Hepatocyte (in vitro differentiated cells): Measurements from ENCODE around the gene OSBP2. TPM values are rescaled to one million over a fixed set of nuclear protein-coding genes. Genes with fewer than 3 reads are reported as not detected.

Experiments
- DNase-seq: peaks from one replicate; pipeline ENCODE4 v3.0.0-alpha.2; 2016; ENCODE audit warnings: low spot score
- H2AFZ ChIP-seq: fragments of 200-600 bp; sonication (generic); 2 replicates; pipeline ENCODE4 v1.6.0; 2016; ENCODE audit warnings: antibody characterized with exemption, mild to moderate bottlenecking
- H3K27ac ChIP-seq: fragments of 200-600 bp; sonication (generic); 2 replicates; pipeline ENCODE4 v1.5.1; 2016; ENCODE audit warnings: mild to moderate bottlenecking
- H3K27me3 ChIP-seq: fragments of 200-600 bp; sonication (generic); 2 replicates; pipeline ENCODE4 v1.6.1; 2016
- H3K36me3 ChIP-seq: fragments of 200-600 bp; sonication (generic); replicated peaks from 2 replicates; pipeline ENCODE4 v1.5.1; 2016; ENCODE audit warnings: low read depth; ENCODE audit not compliant: insufficient read depth
- H3K4me1 ChIP-seq: fragments of 200-600 bp; sonication (generic); 2 replicates; pipeline ENCODE4 v1.5.1; 2016; ENCODE audit warnings: mild to moderate bottlenecking, moderate library complexity; ENCODE audit not compliant: insufficient read depth
- H3K4me2 ChIP-seq: fragments of 200-600 bp; sonication (generic); 2 replicates; pipeline ENCODE4 v1.6.0; 2016
- H3K4me3 ChIP-seq: fragments of 200-600 bp; sonication (generic); 2 replicates; pipeline ENCODE4 v1.5.1; 2016; ENCODE audit warnings: mild to moderate bottlenecking
- H3K79me2 ChIP-seq: fragments of 200-600 bp; sonication (generic); 2 replicates; pipeline ENCODE4 v1.6.0; 2017; ENCODE audit warnings: mild to moderate bottlenecking
- H3K9me2 ChIP-seq: fragments of 200-600 bp; sonication (generic); replicated peaks from 2 replicates; pipeline ENCODE4 v1.6.0; 2017; ENCODE audit warnings: mild to moderate bottlenecking; ENCODE audit not compliant: insufficient read depth
- H3K9me3 ChIP-seq: fragments of 200-600 bp; sonication (generic); 2 replicates; pipeline ENCODE4 v1.5.1; 2016; ENCODE audit warnings: low read depth, mild to moderate bottlenecking
- H4K20me1 ChIP-seq: fragments of 200-600 bp; sonication (generic); 2 replicates; pipeline ENCODE4 v1.6.0; 2016; ENCODE audit warnings: mild to moderate bottlenecking; ENCODE audit not compliant: insufficient read depth, poor library complexity, severe bottlenecking
- CTCF ChIP-seq: fragments of 200-600 bp; sonication (generic); IDR thresholded peaks from 2 replicates; pipeline ENCODE4 v1.5.1; 2016; ENCODE audit warnings: antibody characterized with exemption, mild to moderate bottlenecking; ENCODE audit not compliant: poor library complexity
- EZH2 ChIP-seq: fragments of 200-600 bp; sonication (generic); IDR thresholded peaks from 2 replicates; pipeline ENCODE4 v1.6.1; 2016; ENCODE audit warnings: antibody characterized with exemption, mild to moderate bottlenecking, borderline replicate concordance
- EZH2phosphoT487 ChIP-seq: fragments of 200-600 bp; sonication (generic); IDR thresholded peaks from one replicate; pipeline ENCODE4 v1.6.1; 2018; ENCODE audit warnings: antibody characterized with exemption, mild to moderate bottlenecking, low read depth, moderate library complexity; ENCODE audit not compliant: unreplicated experiment, severe bottlenecking
- WGBS: methylation state at CpG from one replicate; pipeline ENCODE4 v1.1.6; 2016; ENCODE audit warnings: low lambda C conversion rate; ENCODE audit errors: missing lambda C conversion rate; 5-methylcytosine and 5-hydroxymethylcytosine counted together
- polyA plus RNA-seq: library from polyadenylated mRNA; unstranded; fragments of >200 nt; fragmentation: Nextera tagmentation; extraction: Ambion mirVana; gene quantifications from 2 replicates; pipeline ENCODE4 v1.2.1, GENCODE V29; 2016
- total RNA-seq: library from RNA; depleted of rRNA; stranded (reverse); fragments of >200 nt; gene quantifications from 2 replicates; pipeline ENCODE4 v1.2.3, GENCODE V29; 2014

Gene OSBP2
- total and polyA plus RNA-seq, 2 experiments from 2014 or later = 23.0 to 25.5 TPM

DNA sequence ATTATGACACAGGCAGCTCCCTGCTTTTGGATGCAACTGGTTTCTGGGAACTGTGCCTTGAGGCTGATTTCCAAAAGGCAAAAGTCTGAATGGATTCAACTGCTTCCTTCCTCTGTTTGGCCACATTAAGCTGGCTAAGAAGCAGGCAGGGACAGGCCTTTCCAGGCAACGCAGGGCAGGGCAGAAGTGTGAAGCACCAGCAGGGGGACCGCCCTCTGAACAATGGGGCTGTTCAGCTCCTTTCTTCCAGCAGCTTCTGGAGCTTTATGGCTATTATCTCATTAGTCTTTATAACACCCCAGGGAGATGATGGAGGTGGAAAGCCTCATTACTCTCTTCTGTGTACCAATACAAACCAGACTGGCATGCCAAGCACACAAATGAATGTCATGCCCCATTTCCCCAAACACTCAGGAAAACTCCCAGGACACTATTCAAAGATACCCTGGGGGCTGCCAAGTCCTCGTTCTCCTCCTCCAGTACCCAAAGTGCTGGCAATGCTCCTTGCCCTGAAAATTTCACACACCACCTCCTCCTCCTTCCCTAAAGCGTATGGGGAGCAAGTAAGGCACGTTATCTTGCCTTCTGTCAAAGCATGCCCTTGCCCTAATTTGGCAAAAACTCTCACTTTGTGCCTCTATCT, 252.6 kb downstream of the OSBP2 start:
- Histone ChIP-seq H3K4me2 (no peak overlapping the region), H3K79me2 (peaks cover 10% of the 10 kb centered on the region), H3K4me3 (no peak overlapping the region), H2AFZ (no peak overlapping the region), H3K27me3 (no peaks in the 10 kb centered on the region), H3K36me3 (peaks cover 3% of the 10 kb centered on the region), H3K4me1 (no peaks in the 10 kb centered on the region), H3K9me2 (no peaks in the 10 kb centered on the region), H3K27ac (no peak overlapping the region), H4K20me1 (no peaks in the 10 kb centered on the region), H3K9me3 (no peaks in the 10 kb centered on the region)
- peak; percentile 13 for DNase-seq
- 80% methylated on average over 5 of the region's 5 CpGs for WGBS
- no peak for TF ChIP-seq EZH2
- no peak for TF ChIP-seq EZH2phosphoT487
- TF ChIP-seq CTCF = no peak

GRCh38 chr22:30947816-30948454, 253.3 kb downstream of the OSBP2 start:
- no peaks in the 10 kb centered on the region for H4K20me1 ChIP-seq
- WGBS = 27% methylated on average over 2 of the region's 2 CpGs
- no peaks in the 10 kb centered on the region for H3K4me1 ChIP-seq
- peaks cover 12% of the 10 kb centered on the region for H3K79me2 ChIP-seq
- H2AFZ ChIP-seq = no peak overlapping the region
- H3K36me3 ChIP-seq = peaks cover 3% of the 10 kb centered on the region
- H3K4me2 ChIP-seq = no peak overlapping the region
- H3K27me3 ChIP-seq = no peaks in the 10 kb centered on the region
- no peaks in the 10 kb centered on the region for H3K9me2 ChIP-seq
- DNase-seq = peak; percentile 70
- no peaks in the 10 kb centered on the region for H3K9me3 ChIP-seq
- H3K27ac ChIP-seq = no peak overlapping the region
- no peak overlapping the region for H3K4me3 ChIP-seq
- peak; percentile 84 for TF ChIP-seq CTCF
- TF ChIP-seq EZH2 = no peak

GRCh38 chr22:30948930-30949342, 254.3 kb downstream of the OSBP2 start:
- Histone ChIP-seq H3K9me3 (no peaks in the 10 kb centered on the region), H4K20me1 (no peaks in the 10 kb centered on the region), H3K27ac (no peak overlapping the region), H2AFZ (no peak overlapping the region), H3K27me3 (no peaks in the 10 kb centered on the region), H3K79me2 (peaks cover 12% of the 10 kb centered on the region), H3K4me2 (no peak overlapping the region), H3K4me1 (no peaks in the 10 kb centered on the region), H3K4me3 (no peak overlapping the region), H3K36me3 (peaks cover 3% of the 10 kb centered on the region), H3K9me2 (no peaks in the 10 kb centered on the region)
- no peak for TF ChIP-seq CTCF
- no peak for TF ChIP-seq EZH2phosphoT487
- TF ChIP-seq EZH2 = no peak
- no peak for DNase-seq
- WGBS = 71% methylated on average over 3 of the region's 3 CpGs
